Duodenal mucosa (tissue), 2 donors: Measurements from ENCODE around the gene ZNF606.

Experiments
- H3K27ac ChIP-seq: one replicate; pipeline ENCODE4 v1.7.0; 2013; ENCODE audit warnings: low read depth, low read length
- H3K27me3 ChIP-seq, 2 donors: one replicate each; pipeline ENCODE4 v1.7.0; 2013; ENCODE audit warnings: low read length in 2 of 2, control low read depth in 1 of 2; ENCODE audit not compliant: insufficient read depth in 2 of 2, control insufficient read depth in 1 of 2
- H3K36me3 ChIP-seq, 2 donors: one replicate each; pipeline ENCODE4 v1.7.0; 2013; ENCODE audit warnings: low read length in 2 of 2, control low read depth in 1 of 2; ENCODE audit not compliant: insufficient read depth in 2 of 2, control insufficient read depth in 1 of 2
- H3K4me1 ChIP-seq, 2 donors: one replicate each; pipeline ENCODE4 v1.7.0; 2013; ENCODE audit warnings: low read length in 2 of 2, control low read depth in 1 of 2; ENCODE audit not compliant: insufficient read depth in 2 of 2, control insufficient read depth in 1 of 2
- H3K4me3 ChIP-seq, 2 donors: one replicate each; pipeline ENCODE4 v1.7.0; 2013; ENCODE audit warnings: low read length in 2 of 2, low read depth in 1 of 2
- H3K9ac ChIP-seq, 2 donors: one replicate each; pipeline ENCODE4 v1.7.0; 2013; ENCODE audit warnings: low read length in 2 of 2, low read depth in 1 of 2
- H3K9me3 ChIP-seq, 2 donors: one replicate each; pipeline ENCODE4 v1.7.0; 2013; ENCODE audit warnings: low read length in 2 of 2, control low read depth in 1 of 2; ENCODE audit not compliant: control insufficient read depth in 1 of 2

Gene ZNF606

GRCh38 chr19:57935731-57936130 is 66.9 kb downstream of the ZNF606 start:
- no peaks in the 10 kb centered on the region for H3K27me3 ChIP-seq
- no peak overlapping the region for H3K9ac ChIP-seq
- peaks cover 43 to 50% of the 10 kb centered on the region in 2 donors for H3K9me3 ChIP-seq
- no peaks in the 10 kb centered on the region for H3K4me1 ChIP-seq
- H3K4me3 ChIP-seq, result no peak overlapping the region
- peaks cover 19% of the 10 kb centered on the region in 2 donors for H3K36me3 ChIP-seq
- H3K27ac ChIP-seq, result no peak overlapping the region

DNA sequence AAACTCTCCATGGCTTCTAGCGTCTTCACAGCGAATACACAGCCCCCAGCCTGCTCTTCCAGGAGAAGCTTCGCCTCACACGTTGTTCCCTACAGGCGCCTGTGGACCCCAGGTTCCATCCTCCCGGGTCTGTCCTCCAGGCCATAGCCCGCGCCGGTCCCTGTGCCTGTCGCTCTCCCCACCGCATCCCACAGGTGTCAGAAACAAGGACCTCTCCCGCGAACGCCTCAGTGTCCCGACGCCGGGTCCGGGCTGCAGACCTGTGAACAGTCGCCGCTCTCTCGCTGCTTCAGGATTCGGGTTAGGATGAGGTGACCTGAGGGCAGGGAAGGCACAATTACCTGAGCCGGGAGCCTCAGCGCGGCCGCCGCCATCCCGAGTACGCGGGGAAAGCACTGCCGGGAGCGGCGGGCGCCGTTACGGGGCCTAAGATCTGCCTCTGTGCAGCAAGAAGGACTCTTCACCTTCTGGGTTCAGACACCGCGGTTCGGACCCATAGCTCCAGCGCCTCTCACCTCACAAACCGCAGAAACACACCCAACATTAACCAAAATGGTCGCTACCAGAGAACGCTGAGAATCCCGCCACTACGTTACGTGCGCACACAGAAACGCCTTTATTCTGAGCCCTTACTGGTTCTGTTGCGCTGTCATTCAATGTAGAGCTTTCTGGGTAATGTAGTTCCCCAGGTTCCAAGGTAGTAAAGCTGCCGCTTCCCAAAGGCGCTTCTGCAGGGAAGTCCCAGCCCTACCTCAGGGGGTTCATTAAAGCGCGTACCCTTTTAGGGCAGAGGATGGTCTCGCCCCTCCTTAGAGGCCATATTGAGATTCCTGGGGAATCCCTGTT is 67.6 kb downstream of the ZNF606 start, which contains the start of gene ZNF418:
Gene ZNF418 (minus strand): TSS at position 583 of the 846 bp plus-strand sequence. CDS start 1,580 bp downstream, outside the sequence.
- Histone ChIP-seq H3K36me3 (peaks cover 14 to 16% of the 10 kb centered on the region in 2 donors), H3K27me3 (no peaks in the 10 kb centered on the region), H3K9ac (peak within 1 kb of the TSS; percentile 42 to 60), H3K4me1 (no peaks in the 10 kb centered on the region), H3K4me3 (peak within 1 kb of the TSS; percentile 49 to 76), H3K27ac (no peak within 1 kb of the TSS), H3K9me3 (peaks cover 47 to 53% of the 10 kb centered on the region in 2 donors)

- H3K9ac ChIP-seq, result no peak overlapping the region
- H3K4me1 ChIP-seq, result no peaks in the 10 kb centered on the region
- H3K9me3 ChIP-seq, result peaks cover 54 to 57% of the 10 kb centered on the region in 2 donors
- no peak overlapping the region for H3K27ac ChIP-seq
- no peaks in the 10 kb centered on the region for H3K27me3 ChIP-seq
- peak overlapping the region in 1 of 2 donors; percentile 32 for H3K4me3 ChIP-seq
- peaks cover 16 to 17% of the 10 kb centered on the region in 2 donors for H3K36me3 ChIP-seq
Measured at GRCh38 chr19:57927587-57927986, 75.0 kb downstream of the ZNF606 start.
